Retinal pigment epithelial cell (primary cell): ENCODE data around the gene VDR.
"Not testable (repeated sequence)": the region's sequence is repeated elsewhere in the genome, so short reads cannot be mapped to it uniquely, and the experiment has no call there.

ENCODE experiments used
- DNase-seq: peaks from one replicate; pipeline ENCODE4 v3.0.0-alpha.2; 2010; ENCODE audit warnings: low read depth
- H3K4me3 ChIP-seq: 2 replicates; pipeline ENCODE4 v1.5.1; 2011; ENCODE audit warnings: mild to moderate bottlenecking, low read length, control low read depth, moderate library complexity
- TF ChIP-seq, protein P1 (sequence below): conservative IDR thresholded peaks from 2 replicates; pipeline ENCODE4 v1.5.1; 2011; ENCODE audit warnings: low read depth, low read length, control low read depth, inconsistent platforms

Gene VDR

DNA sequence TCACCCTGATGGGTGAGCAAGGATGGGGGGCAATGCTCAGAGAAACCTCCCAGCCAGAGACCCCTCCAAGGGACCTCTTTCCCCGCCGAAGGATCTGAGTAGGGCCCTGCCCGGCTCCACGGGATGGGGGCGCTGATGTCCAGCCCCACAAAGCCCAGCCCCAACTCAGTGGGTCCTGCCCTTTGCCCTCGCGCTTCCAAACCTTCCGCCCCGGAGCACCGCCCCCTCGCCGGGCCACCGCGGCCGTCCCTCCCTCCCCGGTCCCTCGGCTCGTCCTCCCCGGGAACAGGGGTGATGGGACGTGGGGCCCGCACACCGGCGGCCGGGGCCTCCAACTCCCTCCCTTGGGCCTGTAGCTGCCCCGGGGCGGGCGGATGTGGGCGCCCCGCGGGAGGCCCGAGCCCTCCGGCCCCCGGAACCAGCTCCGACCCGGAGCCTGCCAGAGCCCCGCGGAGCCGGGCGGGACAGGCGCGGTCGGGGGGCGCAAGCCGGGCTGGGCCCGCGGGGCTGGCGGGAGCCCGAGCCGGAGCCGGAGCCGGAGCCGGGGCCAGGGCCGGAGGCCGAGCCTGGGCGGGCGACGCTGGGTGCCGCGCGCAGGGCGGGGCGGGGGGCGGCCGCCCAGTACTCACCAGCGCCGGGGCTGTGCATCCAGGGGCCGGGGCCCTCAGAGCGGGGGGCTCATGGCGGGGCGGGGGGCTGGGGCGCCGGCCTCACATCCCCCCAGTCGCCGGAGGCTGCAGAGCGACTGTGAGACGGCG, 85.5 kb downstream of the VDR start:
- TF ChIP-seq, protein P1, sequence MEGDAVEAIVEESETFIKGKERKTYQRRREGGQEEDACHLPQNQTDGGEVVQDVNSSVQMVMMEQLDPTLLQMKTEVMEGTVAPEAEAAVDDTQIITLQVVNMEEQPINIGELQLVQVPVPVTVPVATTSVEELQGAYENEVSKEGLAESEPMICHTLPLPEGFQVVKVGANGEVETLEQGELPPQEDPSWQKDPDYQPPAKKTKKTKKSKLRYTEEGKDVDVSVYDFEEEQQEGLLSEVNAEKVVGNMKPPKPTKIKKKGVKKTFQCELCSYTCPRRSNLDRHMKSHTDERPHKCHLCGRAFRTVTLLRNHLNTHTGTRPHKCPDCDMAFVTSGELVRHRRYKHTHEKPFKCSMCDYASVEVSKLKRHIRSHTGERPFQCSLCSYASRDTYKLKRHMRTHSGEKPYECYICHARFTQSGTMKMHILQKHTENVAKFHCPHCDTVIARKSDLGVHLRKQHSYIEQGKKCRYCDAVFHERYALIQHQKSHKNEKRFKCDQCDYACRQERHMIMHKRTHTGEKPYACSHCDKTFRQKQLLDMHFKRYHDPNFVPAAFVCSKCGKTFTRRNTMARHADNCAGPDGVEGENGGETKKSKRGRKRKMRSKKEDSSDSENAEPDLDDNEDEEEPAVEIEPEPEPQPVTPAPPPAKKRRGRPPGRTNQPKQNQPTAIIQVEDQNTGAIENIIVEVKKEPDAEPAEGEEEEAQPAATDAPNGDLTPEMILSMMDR = peak; percentile 41
- peak overlapping the region; percentile 78 for H3K4me3 ChIP-seq
- no peak for DNase-seq

DNA sequence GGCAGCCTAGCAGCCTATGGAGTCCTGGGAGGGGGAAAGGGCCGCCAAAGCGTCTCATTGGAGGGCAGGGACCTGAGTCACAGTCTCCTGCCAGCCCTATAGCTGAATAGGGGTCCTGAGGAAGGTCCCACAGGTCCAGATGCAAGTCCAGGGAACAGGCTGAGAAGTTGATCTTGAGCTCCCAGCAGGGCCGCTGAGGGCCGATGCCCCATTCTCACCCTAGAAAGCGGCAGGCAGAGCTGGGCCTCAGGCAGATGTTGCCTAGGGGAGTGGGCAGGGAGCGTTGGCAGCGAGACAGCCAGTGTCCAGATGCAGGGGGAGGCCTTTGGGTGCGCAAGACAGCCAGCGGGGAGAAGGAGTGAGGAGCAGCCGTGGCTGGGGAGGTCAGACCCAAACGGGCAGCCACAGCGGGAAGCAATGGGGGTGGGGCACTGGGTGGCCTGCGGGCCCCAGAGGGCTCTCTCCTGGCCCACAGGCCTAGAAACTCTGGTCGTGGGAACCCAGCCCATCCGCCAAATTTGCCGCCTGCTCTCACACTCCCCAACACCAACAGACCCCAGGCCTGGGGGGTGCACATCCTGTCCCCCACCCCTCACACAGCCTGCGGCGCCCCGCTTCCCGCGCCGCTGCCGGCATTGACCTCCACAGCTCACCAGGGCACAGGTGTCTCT, 86.2 kb downstream of the VDR start:
- no peak for DNase-seq
- TF ChIP-seq, protein P1 = no peak
- H3K4me3 ChIP-seq = peak overlapping the region; percentile 78

- TF ChIP-seq, protein P1 = peak; percentile 20
- peak overlapping the region; percentile 78 for H3K4me3 ChIP-seq
- no peak for DNase-seq
These were observed 86.8 kb downstream of the VDR start for GRCh38 chr12:47818007-47818376.

GRCh38 chr12:47817272-47818006, 87.4 kb downstream of the VDR start:
- no peak for DNase-seq
- peak overlapping the region; percentile 78 for H3K4me3 ChIP-seq
- TF ChIP-seq, protein P1 = peak; percentile 40

GRCh38 chr12:47816403-47817271, 88.2 kb downstream of the VDR start:
- no peak for DNase-seq
- TF ChIP-seq, protein P1 = no peak
- H3K4me3 ChIP-seq = peak overlapping the region; percentile 78

- DNase-seq, H3K4me3 ChIP-seq: not testable (repeated sequence)
These were observed 89.3 kb downstream of the VDR start for GRCh38 chr12:47815447-47815846.
